Neuronal stem cell (in vitro differentiated cells): Measurements from ENCODE around the gene TRDN.
A peak's percentile ranks its signal among the peaks of the same experiment; 100 is the strongest.

Experiments used
- DNase-seq: peaks from one replicate; pipeline ENCODE4 v3.0.0-alpha.2; 2013; ENCODE audit warnings: low spot score
- H2AFZ ChIP-seq: one replicate; pipeline ENCODE4 v1.6.1; 2013; ENCODE audit warnings: mild to moderate bottlenecking, low read length, inconsistent platforms
- H2AK5ac ChIP-seq: 2 replicates; pipeline ENCODE4 v1.6.1; 2013; ENCODE audit warnings: low read depth, mild to moderate bottlenecking, inconsistent platforms, low read length, moderate library complexity, mixed read lengths
- H2BK120ac ChIP-seq: 2 replicates; pipeline ENCODE4 v1.6.1; 2013; ENCODE audit warnings: low read depth, mild to moderate bottlenecking, inconsistent platforms, low read length, moderate library complexity, mixed read lengths
- H2BK12ac ChIP-seq: one replicate; pipeline ENCODE4 v1.6.1; 2013; ENCODE audit warnings: low read length, inconsistent platforms
- H2BK15ac ChIP-seq: 2 replicates; pipeline ENCODE4 v1.6.1; 2013; ENCODE audit warnings: mild to moderate bottlenecking, low read length, inconsistent platforms, mixed read lengths
- H2BK5ac ChIP-seq: one replicate; pipeline ENCODE4 v1.6.1; 2013; ENCODE audit warnings: inconsistent platforms, mild to moderate bottlenecking, low read length, moderate library complexity
- H3K14ac ChIP-seq: one replicate; pipeline ENCODE4 v1.6.1; 2013; ENCODE audit warnings: low read length, inconsistent platforms
- H3K18ac ChIP-seq: 2 replicates; pipeline ENCODE4 v1.6.1; 2013; ENCODE audit warnings: low read length, inconsistent platforms
- H3K23ac ChIP-seq: 2 replicates; pipeline ENCODE4 v1.6.1; 2013; ENCODE audit warnings: low read depth, mild to moderate bottlenecking, mixed read lengths, low read length, inconsistent platforms; ENCODE audit not compliant: poor library complexity
- H3K27ac ChIP-seq: replicated peaks from 3 replicates; pipeline ENCODE4 v1.5.1; 2013; ENCODE audit warnings: low read length, inconsistent platforms
- H3K27me3 ChIP-seq, 3 experiments: 2 replicates each; pipeline ENCODE4 v1.6.1; 2013; ENCODE audit warnings: low read length in 3 of 3, mild to moderate bottlenecking in 2 of 3, inconsistent platforms in 1 of 3, low read depth in 1 of 3, mixed read lengths in 1 of 3, moderate library complexity in 1 of 3; ENCODE audit not compliant: control insufficient read depth in 3 of 3, insufficient read depth in 3 of 3
- H3K36me3 ChIP-seq, 2 donors: replicated peaks in 1 of 2; 2 replicates each; pipeline ENCODE4 v1.6.1; 2013; ENCODE audit warnings: low read length in 2 of 2; ENCODE audit not compliant: control insufficient read depth in 2 of 2, insufficient read depth in 2 of 2
- H3K4ac ChIP-seq: 2 replicates; pipeline ENCODE4 v1.6.1; 2013; ENCODE audit warnings: inconsistent platforms, mild to moderate bottlenecking, low read length, moderate library complexity
- H3K4me1 ChIP-seq, 2 donors: 1 replicate in 1 of 2; 2 replicates in 1 of 2; pipeline ENCODE4 v1.6.1; 2013; ENCODE audit warnings: low read length in 2 of 2, low read depth in 1 of 2; ENCODE audit not compliant: control insufficient read depth in 2 of 2, insufficient read depth in 1 of 2
- H3K4me2 ChIP-seq: one replicate; pipeline ENCODE4 v1.6.1; 2013; ENCODE audit warnings: mild to moderate bottlenecking, low read length, inconsistent platforms; ENCODE audit not compliant: insufficient read depth, poor library complexity, severe bottlenecking
- H3K4me3 ChIP-seq, 2 donors: 2 replicates each; pipeline ENCODE4 v1.5.1; 2013; ENCODE audit warnings: low read length in 2 of 2, mild to moderate bottlenecking in 2 of 2, inconsistent platforms in 1 of 2, moderate library complexity in 1 of 2
- H3K79me1 ChIP-seq: one replicate; pipeline ENCODE4 v1.6.1; 2013; ENCODE audit warnings: low read depth, mild to moderate bottlenecking, inconsistent platforms, low read length, moderate library complexity
- H3K9ac ChIP-seq: one replicate; pipeline ENCODE4 v1.6.1; 2013; ENCODE audit warnings: mild to moderate bottlenecking, low read depth, low read length, inconsistent platforms; ENCODE audit not compliant: poor library complexity
- H3K9me3 ChIP-seq, 2 donors: replicated peaks in 1 of 2; 2 replicates each; pipeline versions ENCODE3 to v1.6.1; 2013; ENCODE audit warnings: low read length in 2 of 2, mild to moderate bottlenecking in 2 of 2, inconsistent platforms in 1 of 2, low read depth in 1 of 2, mixed read lengths in 1 of 2, moderate library complexity in 1 of 2; ENCODE audit not compliant: control insufficient read depth in 2 of 2, insufficient read depth in 1 of 2
- H4K8ac ChIP-seq: one replicate; pipeline ENCODE4 v1.6.1; 2013; ENCODE audit warnings: low read depth, mild to moderate bottlenecking, inconsistent platforms, low read length, moderate library complexity
- H4K91ac ChIP-seq: one replicate; pipeline ENCODE4 v1.6.1; 2013; ENCODE audit warnings: low read length, low read depth, mild to moderate bottlenecking, inconsistent platforms; ENCODE audit not compliant: poor library complexity
- WGBS, 2 donors: extraction: QIAGEN DNeasy Blood & Tissue Kit; methylation state at CpG; one replicate each; pipeline ENCODE4 v1.1.7; 2013; ENCODE audit warnings: missing lambda C conversion rate in 2 of 2, mixed read lengths in 1 of 2; ENCODE audit not compliant: insufficient read length in 2 of 2, insufficient replicate concordance in 1 of 2; ENCODE audit errors: extremely low coverage in 2 of 2; 5-methylcytosine and 5-hydroxymethylcytosine counted together

The TRDN gene

DNA sequence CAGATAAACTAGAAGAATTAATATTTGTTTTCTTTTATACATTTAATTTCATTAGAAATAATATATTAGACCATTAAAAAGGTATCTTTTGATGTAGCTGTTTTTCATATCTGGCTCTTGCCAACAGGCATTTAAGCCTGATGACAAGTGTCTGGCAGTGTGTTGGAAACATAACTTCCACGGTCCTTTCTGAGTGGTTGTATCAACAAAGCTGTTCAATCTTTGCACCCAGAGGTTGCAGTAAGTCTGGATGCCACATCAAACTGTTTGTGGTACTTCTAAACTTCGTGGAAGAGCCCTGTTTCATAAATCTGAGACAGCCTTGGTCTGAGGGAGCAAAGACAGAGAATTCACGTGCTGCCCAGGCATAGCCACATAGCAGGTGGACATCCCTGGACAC lies 197.4 kb downstream of the TRDN start:
- H3K23ac ChIP-seq: no peak overlapping the region
- no peak overlapping the region for H3K9ac ChIP-seq
- H3K79me1 ChIP-seq: no peaks in the 10 kb centered on the region
- no peak overlapping the region for H2AK5ac ChIP-seq
- no peak overlapping the region for H2BK12ac ChIP-seq
- no peak overlapping the region for H3K4me2 ChIP-seq
- WGBS, 2 donors: no CpG with 5 or more reads among the region's 3 CpGs
- H2BK120ac ChIP-seq: no peak overlapping the region
- no peak overlapping the region for H3K18ac ChIP-seq
- H3K36me3 ChIP-seq: no peaks in the 10 kb centered on the region
- H3K27me3 ChIP-seq: peaks cover 0 to 2% (median 0%) of the 10 kb centered on the region in 3 experiments
- no peaks in the 10 kb centered on the region for H3K9me3 ChIP-seq
- H3K4me3 ChIP-seq: no peak overlapping the region
- no peak overlapping the region for H4K91ac ChIP-seq
- DNase-seq: no peak
- no peak overlapping the region for H3K27ac ChIP-seq
- H2BK5ac ChIP-seq: no peak overlapping the region
- no peak overlapping the region for H2BK15ac ChIP-seq
- H3K4me1 ChIP-seq: no peaks in the 10 kb centered on the region
- H3K4ac ChIP-seq: no peak overlapping the region
- peak overlapping the region; percentile 47 for H2AFZ ChIP-seq
- no peak overlapping the region for H3K14ac ChIP-seq
- no peak overlapping the region for H4K8ac ChIP-seq

- H4K8ac ChIP-seq: no peak overlapping the region
- no peak overlapping the region for H3K14ac ChIP-seq
- H2BK12ac ChIP-seq: no peak overlapping the region
- no peak overlapping the region for H2BK120ac ChIP-seq
- no peak overlapping the region for H3K4me3 ChIP-seq
- no peak overlapping the region for H2AK5ac ChIP-seq
- no peak for DNase-seq
- H3K36me3 ChIP-seq: no peaks in the 10 kb centered on the region
- no peak overlapping the region for H3K23ac ChIP-seq
- no peaks in the 10 kb centered on the region for H3K79me1 ChIP-seq
- peaks cover 0 to 2% (median 0%) of the 10 kb centered on the region in 3 experiments for H3K27me3 ChIP-seq
- H3K4me1 ChIP-seq: no peaks in the 10 kb centered on the region
- no peak overlapping the region for H3K4ac ChIP-seq
- no peak overlapping the region for H3K18ac ChIP-seq
- no peak overlapping the region for H2BK5ac ChIP-seq
- H4K91ac ChIP-seq: no peak overlapping the region
- H3K27ac ChIP-seq: no peak overlapping the region
- H3K4me2 ChIP-seq: no peak overlapping the region
- H2AFZ ChIP-seq: no peak overlapping the region
- no peaks in the 10 kb centered on the region for H3K9me3 ChIP-seq
- no peak overlapping the region for H3K9ac ChIP-seq
- H2BK15ac ChIP-seq: no peak overlapping the region
Measured at GRCh38 chr6:123434186-123434585, 202.6 kb downstream of the TRDN start.

GRCh38 chr6:123430970-123431369 lies 205.8 kb downstream of the TRDN start:
- Histone ChIP-seq H3K18ac (no peak overlapping the region), H3K27ac (no peak overlapping the region), H3K14ac (no peak overlapping the region), H2BK12ac (no peak overlapping the region), H2BK15ac (no peak overlapping the region), H3K23ac (no peak overlapping the region), H3K9me3 (no peaks in the 10 kb centered on the region), H3K4me2 (no peak overlapping the region), H4K91ac (no peak overlapping the region), H3K4me1 (no peaks in the 10 kb centered on the region), H2AFZ (peak overlapping the region; percentile 14), H3K9ac (no peak overlapping the region), H3K4ac (no peak overlapping the region), H2AK5ac (no peak overlapping the region), H2BK120ac (no peak overlapping the region), H2BK5ac (no peak overlapping the region), H3K79me1 (no peaks in the 10 kb centered on the region), H3K36me3 (no peaks in the 10 kb centered on the region), H4K8ac (no peak overlapping the region), H3K27me3 (peaks cover 0 to 2% (median 0%) of the 10 kb centered on the region in 3 experiments), H3K4me3 (no peak overlapping the region)
- no peak for DNase-seq
- no CpG with 5 or more reads among the region's 3 CpGs for WGBS, 2 donors

DNA sequence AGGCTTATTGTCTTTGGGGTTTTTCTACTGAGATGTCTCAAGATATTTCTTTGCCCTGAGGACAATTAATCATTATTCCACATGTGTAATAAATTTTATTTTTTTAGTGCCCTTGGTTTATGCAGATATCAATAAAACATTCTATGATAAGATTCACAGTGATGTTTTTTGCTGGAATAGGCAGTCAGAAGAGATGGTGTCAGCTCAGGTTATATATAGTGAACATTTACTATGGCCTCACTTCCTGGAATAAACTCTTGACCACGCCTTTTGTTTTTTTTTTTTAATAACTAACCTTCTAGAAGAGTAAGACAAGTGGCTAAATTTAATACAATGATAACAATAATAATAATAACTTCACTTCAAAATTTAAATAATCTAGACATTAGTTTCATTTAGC lies 209.7 kb downstream of the TRDN start:
- no peak overlapping the region for H4K91ac ChIP-seq
- H2BK15ac ChIP-seq: no peak overlapping the region
- DNase-seq: no peak
- H3K27me3 ChIP-seq: no peaks in the 10 kb centered on the region
- H3K14ac ChIP-seq: no peak overlapping the region
- H3K4me3 ChIP-seq: no peak overlapping the region
- H3K4me1 ChIP-seq: peaks cover 0 to 2% of the 10 kb centered on the region in 2 donors
- no peak overlapping the region for H3K4ac ChIP-seq
- H3K18ac ChIP-seq: no peak overlapping the region
- no peak overlapping the region for H2AK5ac ChIP-seq
- no peaks in the 10 kb centered on the region for H3K9me3 ChIP-seq
- H3K27ac ChIP-seq: no peak overlapping the region
- H3K79me1 ChIP-seq: no peaks in the 10 kb centered on the region
- no peak overlapping the region for H4K8ac ChIP-seq
- H3K36me3 ChIP-seq: no peaks in the 10 kb centered on the region
- H2AFZ ChIP-seq: no peak overlapping the region
- no peak overlapping the region for H3K4me2 ChIP-seq
- no peak overlapping the region for H2BK120ac ChIP-seq
- no peak overlapping the region for H3K9ac ChIP-seq
- no peak overlapping the region for H3K23ac ChIP-seq
- no peak overlapping the region for H2BK5ac ChIP-seq
- WGBS, 2 donors: no CpG with 5 or more reads among the region's 1 CpG
- no peak overlapping the region for H2BK12ac ChIP-seq
